RWPE2 (cell line): ENCODE data around the gene CDC45.

Source experiments
- ATAC-seq: fragments of 200-7000 bp; cut with Tn5 transposase; 3 replicates; pipeline ENCODE4 v1.9.1; 2021; ENCODE audit warnings: low read depth
- DNase-seq: peaks from one replicate; pipeline ENCODE4 v3.0.0-alpha.2; 2020; ENCODE audit warnings: low spot score
- H3K27ac ChIP-seq: fragments of 450-650 bp; 2 replicates; pipeline ENCODE4 v1.5.1; 2017; ENCODE audit warnings: mild to moderate bottlenecking; ENCODE audit not compliant: poor library complexity, severe bottlenecking
- H3K27me3 ChIP-seq: fragments of 250-450 bp; sonication (Bioruptor Pico); 2 replicates; pipeline ENCODE4 v1.5.1; 2021; ENCODE audit warnings: mild to moderate bottlenecking, moderate library complexity; ENCODE audit not compliant: insufficient read depth, poor library complexity, severe bottlenecking
- H3K36me3 ChIP-seq: fragments of 250-450 bp; sonication (Bioruptor Pico); 2 replicates; pipeline ENCODE4 v1.5.1; 2020; ENCODE audit warnings: low read depth, mild to moderate bottlenecking, moderate library complexity
- H3K4me1 ChIP-seq: fragments of 250-450 bp; sonication (Bioruptor Pico); 2 replicates; pipeline ENCODE4 v1.5.1; 2021; ENCODE audit warnings: mild to moderate bottlenecking, moderate library complexity; ENCODE audit not compliant: insufficient read depth, poor library complexity, severe bottlenecking
- H3K4me3 ChIP-seq: fragments of 250-450 bp; sonication (Bioruptor Pico); 2 replicates; pipeline ENCODE4 v1.5.1; 2021; ENCODE audit warnings: mild to moderate bottlenecking, moderate library complexity; ENCODE audit not compliant: severe bottlenecking
- H3K9me3 ChIP-seq: fragments of 250-450 bp; sonication (Bioruptor Pico); 2 replicates; pipeline ENCODE4 v1.5.1; 2021; ENCODE audit warnings: mild to moderate bottlenecking, moderate library complexity; ENCODE audit not compliant: severe bottlenecking
- CTCF ChIP-seq: fragments of 450-650 bp; IDR thresholded peaks from one replicate; pipeline ENCODE4 v1.5.1; 2017; ENCODE audit warnings: mild to moderate bottlenecking, moderate library complexity; ENCODE audit not compliant: poor library complexity, severe bottlenecking

CDC45 gene

GRCh38 chr22:19461506-19461905 lies 18.2 kb upstream of the CDC45 start:
- no peak for ATAC-seq
- peaks cover 67% of the 10 kb centered on the region for H3K36me3 ChIP-seq
- DNase-seq: no peak
- no peak overlapping the region for H3K27ac ChIP-seq
- H3K9me3 ChIP-seq: no peaks in the 10 kb centered on the region
- H3K4me3 ChIP-seq: no peak overlapping the region
- no peaks in the 10 kb centered on the region for H3K27me3 ChIP-seq
- TF ChIP-seq CTCF: no peak
- no peaks in the 10 kb centered on the region for H3K4me1 ChIP-seq

GRCh38 chr22:19463008-19463407 lies 16.7 kb upstream of the CDC45 start:
- no peak for ATAC-seq
- no peaks in the 10 kb centered on the region for H3K27me3 ChIP-seq
- no peaks in the 10 kb centered on the region for H3K4me1 ChIP-seq
- TF ChIP-seq CTCF: no peak
- no peak for DNase-seq
- H3K4me3 ChIP-seq: no peak overlapping the region
- peaks cover 76% of the 10 kb centered on the region for H3K36me3 ChIP-seq
- H3K27ac ChIP-seq: no peak overlapping the region
- H3K9me3 ChIP-seq: no peaks in the 10 kb centered on the region

GRCh38 chr22:19463491-19464469 lies 15.9 kb upstream of the CDC45 start:
- no peaks in the 10 kb centered on the region for H3K4me1 ChIP-seq
- TF ChIP-seq CTCF: no peak
- peaks cover 80% of the 10 kb centered on the region for H3K36me3 ChIP-seq
- H3K4me3 ChIP-seq: no peak overlapping the region
- no peaks in the 10 kb centered on the region for H3K27me3 ChIP-seq
- ATAC-seq (no peak), DNase-seq (no peak)
- no peak overlapping the region for H3K27ac ChIP-seq
- no peaks in the 10 kb centered on the region for H3K9me3 ChIP-seq

GRCh38 chr22:19464546-19464945 lies 15.2 kb upstream of the CDC45 start:
- Histone ChIP-seq H3K4me3 (no peak overlapping the region), H3K9me3 (no peaks in the 10 kb centered on the region), H3K27me3 (no peaks in the 10 kb centered on the region), H3K36me3 (peaks cover 82% of the 10 kb centered on the region), H3K27ac (no peak overlapping the region), H3K4me1 (no peaks in the 10 kb centered on the region)
- DNase-seq (no peak), ATAC-seq (no peak)
- TF ChIP-seq CTCF: no peak

- H3K4me3 ChIP-seq: no peak overlapping the region
- no peak overlapping the region for H3K27ac ChIP-seq
- ATAC-seq (no peak), DNase-seq (no peak)
- no peaks in the 10 kb centered on the region for H3K9me3 ChIP-seq
- H3K36me3 ChIP-seq: peaks cover 86% of the 10 kb centered on the region
- no peak for TF ChIP-seq CTCF
- no peaks in the 10 kb centered on the region for H3K4me1 ChIP-seq
- no peaks in the 10 kb centered on the region for H3K27me3 ChIP-seq
These were observed 14.7 kb upstream of the CDC45 start for GRCh38 chr22:19464975-19465374.
